PC-9 (cell line): ENCODE measurements around the gene SCGB1A1. TPM values are rescaled to one million over a fixed set of nuclear protein-coding genes. Genes with fewer than 3 reads are reported as not detected.
A peak's percentile ranks its signal among the peaks of the same experiment; 100 is the strongest.

ENCODE experiments used
- BruUV-seq: library from RNA; stranded (reverse); fragments of 400-500 nt; replicated peaks from 2 replicates; lab custom pipeline; 2021; lab: Mats Ljungman, UMichigan
- CTCF ChIA-PET: fragments of 300-600 bp; sonication (Branson Sonifier 250); formaldehyde crosslinking; loops from one replicate; lab custom pipeline; 2022; ENCODE audit warnings: antibody characterized with exemption; lab: Charles Lee
- POLR2A ChIA-PET: fragments of 300-600 bp; sonication (Branson Sonifier 250); formaldehyde crosslinking; loops from one replicate; lab custom pipeline; 2022; ENCODE audit warnings: antibody characterized with exemption; ENCODE audit not compliant: unreplicated experiment; lab: Charles Lee
- DNase-seq, 2 experiments: peaks; one replicate each; pipeline versions ENCODE4 v3.0.0 to v3.0.0-alpha.2; 2015 to 2022; ENCODE audit warnings: mixed read lengths in 1 of 2
- H2AFZ ChIP-seq: fragments of 200-600 bp; sonication (generic); 2 replicates; pipeline ENCODE4 v1.8.1; 2017; ENCODE audit warnings: antibody characterized with exemption
- H3F3A ChIP-seq: fragments of 200-600 bp; sonication (generic); 2 replicates; pipeline ENCODE4 v1.8.1; 2017; ENCODE audit warnings: antibody characterized with exemption, mild to moderate bottlenecking, low read depth; ENCODE audit not compliant: insufficient read depth
- H3K27ac ChIP-seq: fragments of 200-600 bp; sonication (generic); 2 replicates; pipeline ENCODE4 v1.6.1; 2016; ENCODE audit warnings: mixed run types
- H3K27me3 ChIP-seq: fragments of 200-600 bp; sonication (generic); 2 replicates; pipeline ENCODE4 v1.6.1; 2016; ENCODE audit warnings: low read depth, mixed run types; ENCODE audit not compliant: insufficient read depth
- H3K36me3 ChIP-seq: fragments of 200-600 bp; sonication (generic); 2 replicates; pipeline ENCODE4 v1.6.1; 2016; ENCODE audit warnings: low read depth, mixed run types
- H3K4me1 ChIP-seq: fragments of 200-600 bp; sonication (generic); replicated peaks from 2 replicates; pipeline ENCODE4 v1.6.1; 2016; ENCODE audit warnings: mixed run types; ENCODE audit not compliant: insufficient read depth
- H3K4me2 ChIP-seq: fragments of 200-600 bp; sonication (generic); 2 replicates; pipeline ENCODE4 v1.6.1; 2017; ENCODE audit warnings: mixed run types
- H3K4me3 ChIP-seq: fragments of 200-600 bp; sonication (generic); 2 replicates; pipeline ENCODE4 v1.6.1; 2016; ENCODE audit warnings: mixed run types
- H3K79me2 ChIP-seq: fragments of 200-600 bp; sonication (generic); 2 replicates; pipeline ENCODE4 v1.6.1; 2017; ENCODE audit warnings: low read depth, mixed run types
- H3K9me2 ChIP-seq: fragments of 200-600 bp; sonication (generic); 2 replicates; pipeline ENCODE4 v1.8.1; 2017; ENCODE audit warnings: mild to moderate bottlenecking; ENCODE audit not compliant: insufficient read depth
- H3K9me3 ChIP-seq: fragments of 200-600 bp; sonication (generic); 2 replicates; pipeline ENCODE4 v1.8.1; 2016; ENCODE audit warnings: low read depth; ENCODE audit not compliant: insufficient read depth
- H4K20me1 ChIP-seq: fragments of 200-600 bp; sonication (generic); 2 replicates; pipeline ENCODE4 v1.8.1; 2017; ENCODE audit not compliant: insufficient read depth
- EZH2 ChIP-seq: fragments of 200-600 bp; sonication (generic); IDR thresholded peaks from 2 replicates; pipeline ENCODE4 v1.8.0; 2017; ENCODE audit warnings: antibody characterized with exemption, low read depth
- intact Hi-C: fragments of 100-400 bp; cut with micrococcal nuclease; formaldehyde crosslinking; loops from one replicate; pipeline ENCODE4 v1.10.0; 2022; ENCODE audit not compliant: unreplicated experiment
- total RNA-seq: library from RNA; stranded (reverse); gene quantifications from 2 replicates; pipeline ENCODE4 v1.2.3, GENCODE V29; 2021
- TF ChIP-seq, protein P1 (sequence below): fragments of 200-600 bp; sonication (generic); conservative IDR thresholded peaks from 2 replicates; pipeline ENCODE4 v1.6.1; 2017; ENCODE audit warnings: mixed run types, antibody characterized with exemption, mild to moderate bottlenecking, moderate library complexity

Gene SCGB1A1
- total RNA-seq, 1 experiment from 2014 or later, result not detected

DNA sequence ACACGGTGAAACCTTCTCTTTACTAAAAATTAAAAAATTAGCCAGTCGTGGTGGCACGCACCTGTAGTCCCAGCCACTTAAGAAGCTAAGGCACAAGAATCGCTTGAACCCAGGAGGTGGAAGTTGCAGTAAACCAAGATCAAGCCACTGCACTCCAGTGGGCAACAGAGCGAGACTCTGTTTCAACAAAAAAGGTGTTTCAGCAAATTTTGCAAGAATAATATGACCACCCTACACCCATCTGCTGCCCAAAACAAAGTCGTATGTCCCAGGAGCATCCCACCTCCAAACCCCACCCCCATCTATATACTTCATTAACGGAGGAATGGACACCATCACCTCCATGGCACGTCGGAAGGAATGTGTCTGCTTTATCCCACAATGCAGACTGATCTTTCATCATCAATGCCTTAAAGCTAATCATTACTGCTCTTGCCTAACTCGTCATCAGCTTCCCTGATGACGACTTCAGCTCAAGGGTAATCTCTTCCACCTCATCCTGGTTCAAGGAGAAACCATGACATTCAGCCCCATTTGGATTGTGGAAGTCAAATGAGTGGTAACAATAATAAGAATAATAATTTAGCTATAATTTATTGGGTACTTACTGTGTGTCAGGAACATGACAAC is 34.1 kb downstream of the SCGB1A1 start:
- no peaks in the 10 kb centered on the region for H3K9me3 ChIP-seq
- no peak for TF ChIP-seq EZH2
- TF ChIP-seq, protein P1, sequence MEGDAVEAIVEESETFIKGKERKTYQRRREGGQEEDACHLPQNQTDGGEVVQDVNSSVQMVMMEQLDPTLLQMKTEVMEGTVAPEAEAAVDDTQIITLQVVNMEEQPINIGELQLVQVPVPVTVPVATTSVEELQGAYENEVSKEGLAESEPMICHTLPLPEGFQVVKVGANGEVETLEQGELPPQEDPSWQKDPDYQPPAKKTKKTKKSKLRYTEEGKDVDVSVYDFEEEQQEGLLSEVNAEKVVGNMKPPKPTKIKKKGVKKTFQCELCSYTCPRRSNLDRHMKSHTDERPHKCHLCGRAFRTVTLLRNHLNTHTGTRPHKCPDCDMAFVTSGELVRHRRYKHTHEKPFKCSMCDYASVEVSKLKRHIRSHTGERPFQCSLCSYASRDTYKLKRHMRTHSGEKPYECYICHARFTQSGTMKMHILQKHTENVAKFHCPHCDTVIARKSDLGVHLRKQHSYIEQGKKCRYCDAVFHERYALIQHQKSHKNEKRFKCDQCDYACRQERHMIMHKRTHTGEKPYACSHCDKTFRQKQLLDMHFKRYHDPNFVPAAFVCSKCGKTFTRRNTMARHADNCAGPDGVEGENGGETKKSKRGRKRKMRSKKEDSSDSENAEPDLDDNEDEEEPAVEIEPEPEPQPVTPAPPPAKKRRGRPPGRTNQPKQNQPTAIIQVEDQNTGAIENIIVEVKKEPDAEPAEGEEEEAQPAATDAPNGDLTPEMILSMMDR, result no peak
- H3F3A ChIP-seq, result peaks cover 10% of the 10 kb centered on the region; the same call in 1 of the 2 replicates
- no peaks in the 10 kb centered on the region for H3K79me2 ChIP-seq
- H2AFZ ChIP-seq, result no peak overlapping the region
- BruUV-seq, result no TSS peak
- H3K9me2 ChIP-seq, result no peaks in the 10 kb centered on the region
- no peak overlapping the region for H3K4me3 ChIP-seq
- H3K27me3 ChIP-seq, result no peaks in the 10 kb centered on the region
- H3K27ac ChIP-seq, result no peak overlapping the region
- peaks cover 9% of the 10 kb centered on the region; the same call in 1 of the 2 replicates for H3K4me1 ChIP-seq
- CTCF ChIA-PET, result no interaction called here
- intact Hi-C loops, result no loop called here
- DNase-seq, result no peak
- H4K20me1 ChIP-seq, result no peaks in the 10 kb centered on the region
- H3K36me3 ChIP-seq, result no peaks in the 10 kb centered on the region
- POLR2A ChIA-PET, result no interaction called here
- no peak overlapping the region for H3K4me2 ChIP-seq

DNA sequence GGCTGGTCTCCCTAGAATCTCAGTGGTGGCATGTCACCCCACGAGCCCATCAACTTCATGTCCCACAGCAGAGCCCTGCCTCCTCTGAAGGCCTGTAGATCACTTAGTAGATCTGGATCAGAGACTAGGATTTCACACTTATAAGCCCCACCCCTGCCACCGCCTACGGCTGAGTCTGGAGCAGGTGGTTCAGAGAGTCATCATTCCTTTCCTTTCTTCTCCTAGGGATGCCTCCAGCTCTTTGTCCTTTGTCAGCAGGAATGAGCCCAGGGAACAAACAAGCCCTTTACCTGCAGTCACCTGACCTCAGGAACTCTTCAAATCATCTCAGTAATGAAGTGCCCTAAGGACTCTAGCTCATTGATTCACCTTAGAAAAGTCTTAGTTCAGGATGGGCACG is 37.8 kb downstream of the SCGB1A1 start:
- H3F3A ChIP-seq, result peaks cover 16% of the 10 kb centered on the region
- no peaks in the 10 kb centered on the region for H3K36me3 ChIP-seq
- intact Hi-C loops, result no loop called here
- peak; percentile 19 to 42 for DNase-seq
- ChIA-PET CTCF (interaction anchor here (0.5 kb wide), 1 partner anchor 117 kb away, joined by 3 read pairs; no protein-coding TSS in a partner anchor), POLR2A (no interaction called here)
- no peaks in the 10 kb centered on the region for H3K79me2 ChIP-seq
- no peak overlapping the region for H3K27ac ChIP-seq
- no peaks in the 10 kb centered on the region for H3K27me3 ChIP-seq
- H2AFZ ChIP-seq, result no peak overlapping the region
- TF ChIP-seq EZH2, result no peak
- TF ChIP-seq, protein P1, result no peak
- no peaks in the 10 kb centered on the region for H4K20me1 ChIP-seq
- no peak overlapping the region for H3K4me3 ChIP-seq
- H3K9me3 ChIP-seq, result no peaks in the 10 kb centered on the region
- H3K4me1 ChIP-seq, result peaks cover 16% of the 10 kb centered on the region
- no peak overlapping the region for H3K4me2 ChIP-seq
- BruUV-seq, result no TSS peak
- H3K9me2 ChIP-seq, result no peaks in the 10 kb centered on the region

DNA sequence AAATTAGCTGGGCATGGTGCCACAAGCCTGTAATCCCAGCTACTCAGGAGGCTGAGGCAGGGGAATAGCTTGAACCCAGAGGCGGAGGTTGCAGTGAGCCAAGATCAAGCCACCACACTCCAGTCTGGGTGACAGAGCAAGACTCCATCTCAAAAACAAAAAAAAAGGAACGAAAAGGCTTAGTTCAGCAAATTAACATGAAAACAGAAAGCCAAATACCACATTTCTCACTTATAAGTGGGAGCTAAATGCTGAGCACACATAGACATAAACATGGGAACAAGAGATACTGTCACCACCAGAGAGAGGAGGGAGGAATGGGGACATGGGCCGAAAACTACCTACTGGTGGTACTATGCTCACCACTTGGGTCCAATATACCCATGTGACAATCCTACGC is 38.6 kb downstream of the SCGB1A1 start:
- Histone ChIP-seq H3K36me3 (no peaks in the 10 kb centered on the region), H2AFZ (no peak overlapping the region), H3F3A (peaks cover 16% of the 10 kb centered on the region), H3K4me2 (no peak overlapping the region), H3K9me2 (no peaks in the 10 kb centered on the region), H3K27me3 (no peaks in the 10 kb centered on the region), H3K27ac (no peak overlapping the region), H3K4me1 (peaks cover 22% of the 10 kb centered on the region), H3K4me3 (no peak overlapping the region), H4K20me1 (no peaks in the 10 kb centered on the region), H3K79me2 (no peaks in the 10 kb centered on the region), H3K9me3 (no peaks in the 10 kb centered on the region)
- no peak for DNase-seq
- no TSS peak for BruUV-seq
- CTCF ChIA-PET, result interaction anchor here (0.6 kb wide), 1 partner anchor 100 kb away, joined by 3 read pairs; no protein-coding TSS in a partner anchor
- POLR2A ChIA-PET, result no interaction called here
- intact Hi-C loops, result no loop called here
- TF ChIP-seq, protein P1, result no peak
- TF ChIP-seq EZH2, result no peak
